AG04450 (cell line): ENCODE data around the gene IQGAP1. TPM values are rescaled to one million over a fixed set of nuclear protein-coding genes. Genes with fewer than 3 reads are reported as not detected.

ENCODE experiments used
- CTCF ChIA-PET: fragments of 300-600, 350-600 bp; formaldehyde crosslinking; extraction: SDS; loops from one replicate; lab custom pipeline; 2022; ENCODE audit warnings: antibody characterized with exemption, inconsistent platforms; lab: Charles Lee
- POLR2A ChIA-PET: fragments of 350-600 bp; formaldehyde crosslinking; extraction: SDS; loops from one replicate; lab custom pipeline; 2021; ENCODE audit warnings: antibody characterized with exemption, inconsistent platforms; lab: Yijun Ruan, JAX
- DNase-seq: peaks from one replicate; pipeline ENCODE4 v3.0.0-alpha.2; 2011; ENCODE audit warnings: low read depth, low spot score
- H3K27ac ChIP-seq: one replicate; pipeline ENCODE4 v1.5.1; 2012; ENCODE audit warnings: low read depth, low read length, control low read depth
- H3K27me3 ChIP-seq: one replicate; pipeline ENCODE4 v1.6.0; 2012; ENCODE audit warnings: low read length; ENCODE audit not compliant: control insufficient read depth, insufficient read depth
- H3K4me3 ChIP-seq: 2 replicates; pipeline ENCODE4 v1.5.1; 2011; ENCODE audit warnings: mild to moderate bottlenecking, low read depth, low read length, control low read depth
- H3K9me3 ChIP-seq: 2 replicates; pipeline ENCODE4 v1.5.1; 2012; ENCODE audit warnings: low read length; ENCODE audit not compliant: control insufficient read depth, insufficient read depth
- polyA plus RNA-seq: library from polyadenylated mRNA; depleted of rRNA; stranded (reverse); fragments of >200 nt; gene quantifications from 2 replicates; pipeline ENCODE4 v1.2.3, GENCODE V29; 2011
- TF ChIP-seq, protein P1 (sequence below): IDR thresholded peaks from 2 replicates; pipeline ENCODE4 v1.5.1; 2011; ENCODE audit warnings: low read depth, low read length, control low read depth, inconsistent platforms

Gene IQGAP1
- polyA plus RNA-seq, 1 experiment = 170 TPM

DNA sequence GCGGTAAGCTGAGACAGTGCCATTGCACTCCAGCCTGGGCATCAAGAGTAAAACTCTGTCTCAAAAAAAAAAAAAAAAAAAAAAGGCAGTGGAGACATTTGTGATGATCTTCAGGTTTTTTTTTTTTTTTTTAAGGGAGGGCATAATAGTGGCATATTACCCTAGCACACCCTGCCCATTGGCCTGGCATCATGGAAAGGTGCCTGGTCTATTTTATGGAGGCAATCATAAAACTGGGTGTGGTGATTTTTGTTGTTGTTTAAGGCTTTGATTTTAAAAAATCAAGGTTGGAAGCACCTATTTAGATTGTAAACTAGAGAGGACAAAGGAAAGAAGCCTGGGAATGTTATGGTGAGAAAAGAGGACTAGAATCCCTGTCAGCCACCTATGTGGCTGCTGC is 6.0 kb downstream of the IQGAP1 start:
- Histone ChIP-seq H3K4me3 (no peak overlapping the region), H3K27ac (no peak overlapping the region), H3K27me3 (no peaks in the 10 kb centered on the region), H3K9me3 (no peaks in the 10 kb centered on the region)
- CTCF ChIA-PET = interaction anchor here (0.5 to 0.9 kb wide), 2 partner anchors 19 to 329 kb away, joined by 3 read pairs; no protein-coding TSS in a partner anchor
- no peak for DNase-seq
- TF ChIP-seq, protein P1, sequence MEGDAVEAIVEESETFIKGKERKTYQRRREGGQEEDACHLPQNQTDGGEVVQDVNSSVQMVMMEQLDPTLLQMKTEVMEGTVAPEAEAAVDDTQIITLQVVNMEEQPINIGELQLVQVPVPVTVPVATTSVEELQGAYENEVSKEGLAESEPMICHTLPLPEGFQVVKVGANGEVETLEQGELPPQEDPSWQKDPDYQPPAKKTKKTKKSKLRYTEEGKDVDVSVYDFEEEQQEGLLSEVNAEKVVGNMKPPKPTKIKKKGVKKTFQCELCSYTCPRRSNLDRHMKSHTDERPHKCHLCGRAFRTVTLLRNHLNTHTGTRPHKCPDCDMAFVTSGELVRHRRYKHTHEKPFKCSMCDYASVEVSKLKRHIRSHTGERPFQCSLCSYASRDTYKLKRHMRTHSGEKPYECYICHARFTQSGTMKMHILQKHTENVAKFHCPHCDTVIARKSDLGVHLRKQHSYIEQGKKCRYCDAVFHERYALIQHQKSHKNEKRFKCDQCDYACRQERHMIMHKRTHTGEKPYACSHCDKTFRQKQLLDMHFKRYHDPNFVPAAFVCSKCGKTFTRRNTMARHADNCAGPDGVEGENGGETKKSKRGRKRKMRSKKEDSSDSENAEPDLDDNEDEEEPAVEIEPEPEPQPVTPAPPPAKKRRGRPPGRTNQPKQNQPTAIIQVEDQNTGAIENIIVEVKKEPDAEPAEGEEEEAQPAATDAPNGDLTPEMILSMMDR = no peak
- POLR2A ChIA-PET = no interaction called here

DNA sequence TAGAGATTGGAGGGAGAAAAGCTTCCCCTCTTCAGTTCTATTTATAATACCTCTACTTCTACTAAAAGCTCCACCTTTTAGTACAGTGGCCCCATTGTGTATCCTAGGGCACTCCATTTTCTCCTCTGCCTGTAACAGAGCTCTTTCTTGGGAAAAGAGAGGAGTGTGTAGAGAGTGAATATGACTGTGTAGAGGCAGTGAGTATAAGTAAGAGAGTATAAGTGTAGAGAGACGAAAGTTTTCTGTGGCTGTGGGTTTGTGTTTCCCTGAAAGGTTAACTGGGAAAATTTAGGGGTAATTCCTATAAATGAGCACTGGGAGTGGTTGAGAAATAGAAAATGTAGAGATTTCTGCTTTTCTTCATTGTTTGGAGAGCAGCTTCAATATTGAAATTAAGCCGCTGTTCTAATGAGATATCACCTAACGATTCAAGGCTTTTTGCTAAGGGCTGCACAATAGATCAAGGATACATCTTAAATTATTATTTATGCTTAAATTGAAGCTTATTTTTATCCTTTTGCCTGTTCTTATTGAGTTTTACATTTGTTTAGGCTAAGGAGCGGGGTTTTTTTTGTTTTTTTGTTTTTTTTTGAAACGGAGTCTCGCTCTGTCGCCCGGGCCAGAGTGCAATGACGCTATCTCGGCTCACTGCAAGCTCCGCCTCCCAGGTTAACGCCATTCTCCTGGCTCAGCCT is 6.9 kb downstream of the IQGAP1 start:
- DNase-seq = no peak
- POLR2A ChIA-PET = no interaction called here
- TF ChIP-seq, protein P1 = no peak

DNA sequence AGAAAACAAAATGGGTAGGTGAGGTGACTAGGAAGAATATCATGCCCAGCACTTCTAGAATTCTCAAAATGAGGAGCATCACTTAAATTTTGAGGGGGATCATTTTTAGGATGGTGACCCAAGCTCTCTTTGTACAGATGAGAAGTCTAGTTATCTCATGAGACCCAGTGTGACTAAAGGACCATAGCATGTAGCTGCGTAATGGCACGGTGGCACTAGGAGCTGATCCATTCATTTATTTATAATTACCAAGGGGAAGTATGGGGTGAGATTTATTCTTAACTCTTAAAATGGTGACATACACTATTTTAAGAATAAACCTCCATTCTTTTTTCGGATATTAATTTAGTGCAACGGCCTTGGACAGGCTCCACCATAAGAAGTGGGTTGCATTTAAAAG is 8.3 kb downstream of the IQGAP1 start:
- POLR2A ChIA-PET = no interaction called here
- no peak overlapping the region for H3K4me3 ChIP-seq
- H3K27ac ChIP-seq = no peak overlapping the region
- H3K27me3 ChIP-seq = no peaks in the 10 kb centered on the region
- H3K9me3 ChIP-seq = no peaks in the 10 kb centered on the region
- DNase-seq = no peak
- TF ChIP-seq, protein P1 = no peak
- CTCF ChIA-PET = interaction anchor here (1.0 to 2.2 kb wide), 2 partner anchors 10 to 76 kb away, joined by 4 to 10 read pairs; no protein-coding TSS in a partner anchor

More for the DNA sequence above, 6.9 kb downstream of the IQGAP1 start:
- no peaks in the 10 kb centered on the region for H3K9me3 ChIP-seq
- no peak overlapping the region for H3K4me3 ChIP-seq
- H3K27ac ChIP-seq = no peak overlapping the region
- H3K27me3 ChIP-seq = no peaks in the 10 kb centered on the region
- CTCF ChIA-PET = interaction anchor here (0.5 to 2.2 kb wide), 3 partner anchors 18 to 75 kb away, joined by 3 to 10 read pairs (median 3); no protein-coding TSS in a partner anchor

DNA sequence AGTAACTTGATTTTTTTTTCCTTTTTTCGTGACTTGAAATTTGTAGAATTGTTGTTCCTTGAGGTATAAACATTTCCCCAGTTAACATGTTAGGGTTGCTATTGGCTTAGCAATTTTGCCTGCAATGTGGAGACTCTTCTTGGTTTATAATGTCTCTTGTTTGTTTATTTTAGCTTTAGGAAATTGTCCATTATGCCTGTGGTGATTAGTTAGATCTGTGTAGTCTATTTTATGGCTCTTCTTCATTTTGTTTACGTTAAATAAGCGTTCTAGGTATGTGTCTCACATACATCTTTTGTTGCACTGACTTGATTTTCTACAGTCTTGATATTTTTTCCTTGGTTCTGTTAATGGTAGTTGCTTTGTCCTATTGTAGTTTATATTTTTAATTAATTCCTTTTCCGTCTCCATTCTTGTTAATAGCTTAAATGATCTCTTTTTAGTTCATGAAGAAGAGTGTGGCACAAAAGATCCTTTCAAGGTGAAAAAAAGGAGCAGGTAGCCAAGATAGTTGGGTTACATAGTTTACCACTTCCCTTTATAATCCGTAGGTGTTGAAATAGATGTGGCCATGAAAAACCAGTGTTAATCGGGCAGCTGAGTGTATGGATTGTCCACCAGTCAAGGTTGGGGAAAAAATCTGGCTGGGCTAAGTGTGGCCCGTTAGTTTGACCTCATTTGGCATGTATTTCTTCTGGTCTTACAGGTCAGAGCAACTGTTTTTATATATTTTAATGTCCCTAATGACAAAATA is 12.1 kb downstream of the IQGAP1 start:
- peak overlapping the region; percentile 77 for H3K27ac ChIP-seq
- DNase-seq = no peak
- POLR2A ChIA-PET = interaction anchor here (1.0 kb wide), 1 partner anchor 13 kb away, joined by 4 read pairs; no protein-coding TSS in a partner anchor
- no peak overlapping the region for H3K4me3 ChIP-seq
- TF ChIP-seq, protein P1 = no peak
- no peaks in the 10 kb centered on the region for H3K9me3 ChIP-seq
- H3K27me3 ChIP-seq = no peaks in the 10 kb centered on the region
- CTCF ChIA-PET = interaction anchor here (1.1 to 1.2 kb wide), 2 partner anchors 12 to 80 kb away, joined by 5 to 6 read pairs; partner anchors contain the start of gene IQGAP1
